Measurements from ENCODE around the gene SYPL2.

SYPL2 gene

GRCh38 chr1:109491372-109491771 lies 25.0 kb downstream of the SYPL2 start:
- no peak for DNase-seq (ENCODE audit: low read depth, low spot score)

GRCh38 chr1:109492779-109493178 lies 26.4 kb downstream of the SYPL2 start:
- DNase-seq (ENCODE audit: low read depth, low spot score) = no peak

DNA sequence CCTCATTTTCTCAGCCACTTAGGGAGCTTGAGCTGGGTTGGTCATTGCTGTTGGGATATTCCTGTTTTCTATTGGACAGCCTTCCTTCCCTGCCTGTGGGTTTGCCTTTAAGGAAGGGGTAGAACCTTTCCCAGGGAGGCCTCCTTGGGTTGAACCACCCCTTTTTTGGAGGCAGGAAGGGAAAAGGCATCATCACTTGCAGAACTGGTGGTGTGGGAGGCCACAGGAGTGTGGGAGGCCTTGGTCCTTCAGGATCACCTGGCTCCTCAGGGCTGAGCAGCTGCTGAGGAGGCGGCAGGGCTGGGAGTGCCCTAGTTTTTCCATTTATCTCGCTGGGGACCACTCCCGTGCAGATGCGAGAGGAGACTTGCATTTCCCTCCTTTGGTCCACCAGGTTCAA lies 26.9 kb downstream of the SYPL2 start:
- no peak for DNase-seq (ENCODE audit: low read depth, low spot score)

DNA sequence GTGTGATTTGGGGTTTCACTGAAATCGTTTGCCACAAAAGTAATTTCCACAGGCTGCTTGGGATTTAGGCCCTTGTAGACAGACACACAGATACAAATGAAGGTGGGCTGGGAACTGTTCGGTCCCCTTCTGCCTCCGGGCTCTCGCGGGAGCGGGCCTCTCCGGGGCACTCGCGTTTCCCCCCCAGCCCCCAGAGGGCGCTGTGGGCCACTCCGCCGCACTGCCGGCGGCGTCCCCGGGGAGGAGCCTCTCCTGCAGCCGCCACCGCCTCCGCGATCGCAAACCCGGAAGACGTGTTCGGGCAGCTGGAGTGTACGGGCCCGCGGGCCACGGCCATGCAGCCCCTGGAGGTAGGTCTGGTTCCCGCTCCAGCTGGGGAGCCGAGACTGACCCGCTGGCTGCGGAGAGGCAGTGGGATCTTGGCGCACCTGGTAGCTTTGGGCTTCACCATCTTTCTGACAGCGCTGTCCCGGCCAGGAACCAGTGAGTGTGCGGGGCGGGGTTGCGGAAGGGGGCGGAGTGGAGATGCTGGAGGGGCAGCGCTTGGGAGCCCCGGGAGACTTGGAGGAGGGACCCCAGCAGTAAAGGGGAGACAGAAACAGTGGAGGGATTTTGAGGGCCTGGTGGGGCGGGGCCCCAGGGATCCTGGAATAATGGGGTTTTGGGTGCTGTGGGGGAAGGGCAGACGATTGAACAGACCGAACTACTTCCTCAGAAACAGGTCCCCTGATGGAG lies 27.6 kb downstream of the SYPL2 start, which contains the start of gene CYB561D1:
CYB561D1 (plus strand) TSS at position 290 of the 735 bp plus-strand sequence; CDS start at position 336, 46 bp downstream.
- peak; percentile 62 for DNase-seq (ENCODE audit: low read depth, low spot score)

GRCh38 chr1:109495738-109496137 lies 29.4 kb downstream of the SYPL2 start:
- DNase-seq (ENCODE audit: low read depth, low spot score) = no peak

DNA sequence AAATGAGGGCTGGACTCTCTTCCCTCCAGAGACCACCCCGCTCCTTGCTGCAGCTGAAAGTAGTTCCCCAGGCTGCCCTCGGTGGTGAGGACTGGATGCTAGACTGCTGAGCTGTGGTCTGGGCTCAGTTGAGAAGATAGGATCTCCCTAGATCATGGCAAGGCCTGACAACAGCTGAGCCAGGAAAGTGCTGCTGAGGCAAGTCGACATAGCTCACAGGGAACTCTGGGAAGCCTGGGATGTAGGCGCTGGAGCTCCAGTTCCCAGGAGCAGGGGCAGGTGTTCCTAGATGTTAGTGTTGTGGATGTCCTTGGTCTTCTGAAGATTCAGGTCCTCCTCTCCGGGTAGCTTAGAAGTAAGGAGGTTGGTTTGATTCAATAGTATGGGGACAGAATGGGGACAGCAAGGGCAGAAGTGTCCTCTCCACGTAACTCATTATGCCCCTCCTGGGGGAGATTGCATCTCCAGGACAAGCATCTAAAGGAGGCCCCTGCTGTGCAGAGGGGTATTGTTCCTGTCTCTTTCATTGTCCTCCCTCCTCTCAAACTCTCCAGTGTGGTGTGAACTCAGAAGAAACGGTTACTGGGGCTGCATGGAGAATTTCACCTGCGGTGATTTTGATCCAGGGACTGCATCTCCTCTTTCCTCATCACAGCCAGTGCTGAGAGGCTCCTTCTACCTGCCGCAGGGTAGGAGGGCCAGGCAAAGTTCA lies 31.3 kb downstream of the SYPL2 start:
- no peak for DNase-seq (ENCODE audit: low read depth, low spot score)

GRCh38 chr1:109498161-109498801 lies 31.9 kb downstream of the SYPL2 start:
- DNase-seq (ENCODE audit: low read depth, low spot score) = no peak

GRCh38 chr1:109499081-109499480 lies 32.7 kb downstream of the SYPL2 start:
- no peak for DNase-seq (ENCODE audit: low read depth, low spot score)

- no peak for DNase-seq (ENCODE audit: low read depth, low spot score)
These were observed 33.6 kb downstream of the SYPL2 start for GRCh38 chr1:109499661-109500536.

GRCh38 chr1:109500941-109501381 lies 34.6 kb downstream of the SYPL2 start:
- DNase-seq (ENCODE audit: low read depth, low spot score) = no peak

GRCh38 chr1:109501644-109502363 lies 35.5 kb downstream of the SYPL2 start:
- no peak for DNase-seq (ENCODE audit: low read depth, low spot score)

- DNase-seq (ENCODE audit: low read depth, low spot score) = no peak
These were observed 36.1 kb downstream of the SYPL2 start for GRCh38 chr1:109502364-109502851.

DNA sequence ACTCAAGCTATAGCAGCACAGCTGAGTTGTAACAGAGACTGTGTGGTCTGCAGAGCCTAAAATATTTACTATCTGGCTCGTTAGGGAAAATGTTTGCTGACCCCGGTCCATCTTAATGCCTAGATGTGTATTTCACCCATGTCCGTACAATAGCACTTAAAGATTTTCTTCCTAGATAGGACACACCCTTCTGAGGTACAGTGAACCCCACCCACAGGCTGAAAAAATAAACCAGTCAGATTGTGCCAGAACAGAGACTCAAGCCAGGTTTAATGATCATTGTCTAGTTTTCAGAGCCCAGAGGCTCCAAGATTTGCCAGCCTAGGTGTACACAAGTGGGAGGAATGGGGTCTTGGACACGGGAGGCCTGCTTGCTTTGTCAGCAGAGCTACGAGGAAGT lies 37.6 kb downstream of the SYPL2 start:
- no peak for DNase-seq (ENCODE audit: low read depth, low spot score)

DNA sequence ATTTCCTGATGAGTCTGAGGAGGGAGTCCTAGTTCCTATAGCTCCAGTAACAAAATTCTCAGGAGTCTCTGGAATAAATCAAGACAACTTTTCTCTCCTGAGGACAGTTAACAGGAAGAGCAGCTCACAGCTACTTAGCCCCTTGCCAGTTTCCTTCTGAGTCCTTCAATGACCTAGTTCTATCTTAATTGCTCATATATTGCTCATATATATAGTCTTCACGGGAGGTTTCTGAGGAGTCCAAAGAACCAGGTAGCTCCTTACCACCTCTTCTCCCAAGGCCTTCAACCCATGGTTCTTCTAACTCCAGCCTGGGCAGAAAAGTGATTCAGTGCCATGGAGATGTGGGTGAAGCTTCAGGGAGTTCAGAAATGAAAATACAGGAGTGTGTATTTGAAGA lies 38.6 kb downstream of the SYPL2 start:
- no peak for DNase-seq (ENCODE audit: low read depth, low spot score)

DNA sequence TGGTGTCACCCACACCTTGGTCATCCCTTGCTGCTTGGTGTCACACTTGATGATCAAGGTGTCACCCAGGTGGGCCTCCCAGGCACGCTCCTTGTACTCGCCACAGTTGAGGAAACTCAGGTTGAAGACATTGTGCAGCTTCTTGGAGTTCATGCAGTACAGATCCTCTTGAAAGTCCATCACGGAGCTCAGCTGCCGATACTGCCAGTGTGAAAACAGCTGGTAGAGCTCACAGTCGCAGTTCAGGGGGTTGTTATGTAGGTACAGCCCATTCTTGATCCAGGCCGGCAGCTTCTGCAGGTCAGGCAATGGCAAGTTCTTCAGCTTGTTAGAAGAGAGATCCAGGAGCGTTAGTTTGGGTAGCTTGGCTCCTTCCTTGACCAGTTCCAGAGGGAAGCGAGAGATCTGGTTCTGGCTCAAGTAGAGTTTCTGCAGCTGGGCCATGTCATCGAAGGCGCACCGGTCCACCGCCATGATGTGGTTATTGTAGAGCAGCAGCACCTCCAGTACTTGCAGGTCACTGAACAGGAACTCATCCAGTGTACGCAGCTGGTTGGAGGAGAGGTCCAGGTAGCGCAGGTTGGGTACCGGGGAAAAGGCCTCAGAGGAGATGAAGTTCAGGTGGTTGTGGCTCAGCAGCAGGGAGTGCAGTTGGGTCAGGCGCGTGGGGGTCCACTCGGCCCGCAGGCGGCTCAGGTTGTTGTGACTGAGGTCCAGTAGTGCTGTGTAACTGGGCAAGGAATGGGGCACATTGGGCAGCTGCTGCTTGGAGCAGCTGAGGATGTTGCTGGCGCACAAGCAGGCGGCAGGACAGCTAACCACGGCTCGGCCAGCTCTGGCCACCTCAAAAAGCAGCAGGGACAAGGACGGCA lies 41.9 kb downstream of the SYPL2 start:
- DNase-seq (ENCODE audit: low read depth, low spot score) = no peak

GRCh38 chr1:109508873-109509175 lies 42.5 kb downstream of the SYPL2 start:
- DNase-seq (ENCODE audit: low read depth, low spot score) = no peak

- no peak for DNase-seq (ENCODE audit: low read depth, low spot score)
These were observed 43.1 kb downstream of the SYPL2 start, which contains the start of gene AMIGO1 for GRCh38 chr1:109509176-109510134. TSS of gene AMIGO1 (minus strand) at chr1:109509727. CDS start at chr1:109508912, 815 bp downstream.

- no peak for DNase-seq (ENCODE audit: low read depth, low spot score)
These were observed 46.9 kb downstream of the SYPL2 start for GRCh38 chr1:109513110-109513710.
